ENCODE measurements around the gene RANBP1. TPM values are rescaled to one million over a fixed set of nuclear protein-coding genes. Genes with fewer than 3 reads are reported as not detected.
A peak's percentile ranks its signal among the peaks of the same experiment; 100 is the strongest.
"Not testable (repeated sequence)": the region's sequence is repeated elsewhere in the genome, so short reads cannot be mapped to it uniquely, and the experiment has no call there.

RANBP1 gene
- total and polyA plus RNA-seq, 4 experiments from 2014 or later, result 61.9 to 111 (median 77.4) TPM

DNA sequence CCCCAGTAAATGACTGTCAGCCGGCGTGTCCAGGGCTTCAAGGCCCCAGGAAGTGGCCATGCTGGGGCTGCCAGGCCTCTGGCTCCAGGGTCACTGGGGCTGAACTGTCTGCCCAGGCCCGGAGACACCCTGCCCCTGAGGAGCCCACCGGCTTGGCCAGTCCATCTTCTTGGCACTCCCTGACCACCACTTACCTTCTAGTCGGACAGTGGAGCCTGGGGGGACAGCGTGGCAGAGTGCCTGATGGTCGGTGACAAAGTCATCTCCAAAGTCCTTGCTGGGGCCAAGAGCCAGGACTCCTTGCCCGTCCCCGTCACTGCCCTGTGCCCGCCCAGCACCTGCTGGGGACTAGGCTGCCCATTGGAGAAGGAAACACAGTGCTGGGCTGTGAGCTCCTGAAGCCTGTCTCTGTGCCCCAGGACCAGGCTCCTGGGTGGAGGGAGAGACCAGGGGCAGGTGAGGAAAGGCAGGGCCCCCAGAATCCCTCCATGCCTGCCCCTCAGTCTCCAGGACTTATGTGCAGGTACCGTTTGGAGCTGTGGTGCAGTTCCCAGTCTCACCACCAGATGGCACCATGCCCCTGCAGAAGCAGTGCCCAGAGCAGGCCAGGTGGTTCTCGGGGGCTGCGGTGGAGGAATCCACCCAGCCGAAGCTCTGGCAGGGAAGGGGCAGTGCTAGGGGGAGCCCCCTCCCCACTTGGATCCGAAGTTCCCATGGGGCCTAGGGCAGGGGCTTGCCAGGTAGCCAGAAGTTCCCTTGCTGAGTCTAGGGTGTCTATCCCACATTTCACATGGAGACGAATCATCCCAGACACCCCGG, 40.9 kb downstream of the RANBP1 start:
- Mint-ChIP-seq H3K36me3 (no peaks in the 10 kb centered on the region), H3K4me3 (no peak overlapping the region), H3K4me1 (peaks cover 0 to 5% (median 2%) of the 10 kb centered on the region in 4 donors), H3K9me3 (no peaks in the 10 kb centered on the region), H3K27me3 (peaks cover 0 to 3% of the 10 kb centered on the region in 2 donors), H3K27ac (no peak overlapping the region)
- Histone ChIP-seq H3K4me3 (ENCODE audit: low read length in 2 of 2) (no peak overlapping the region), H3K36me3 (ENCODE audit: insufficient read depth, low read length) (no peaks in the 10 kb centered on the region), H3K27me3 (ENCODE audit: insufficient read depth, low read length) (no peaks in the 10 kb centered on the region), H3K27ac (ENCODE audit: low read depth, low read length) (no peak overlapping the region), H3K4me1 (ENCODE audit: insufficient read depth, low read length) (no peaks in the 10 kb centered on the region), H3K9me3 (ENCODE audit: control insufficient read depth in 1 of 2, low read length in 2 of 2) (no peaks in the 10 kb centered on the region)
- DNase-seq, result peak; percentile 69 to 85 (median 81)
- POLR2A ChIA-PET (ENCODE audit: partially characterized antibody), result interaction anchor here (0.7 to 1.1 kb wide), 3 partner anchors 8 to 82 kb away, joined by 3 to 4 read pairs (median 3); no protein-coding TSS in a partner anchor
- intact Hi-C loops (cut with micrococcal nuclease), result loop anchor here (1.0 to 5.0 kb wide), 4 partner anchors 111 to 585 kb away; partner anchors contain the start of gene RTN4R
- CTCF ChIA-PET (ENCODE audit: partially characterized antibody), result interaction anchor here (0.6 to 3.0 kb wide), 15 partner anchors 18 to 300 kb away, joined by 3 to 31 read pairs (median 3); no protein-coding TSS in a partner anchor

DNA sequence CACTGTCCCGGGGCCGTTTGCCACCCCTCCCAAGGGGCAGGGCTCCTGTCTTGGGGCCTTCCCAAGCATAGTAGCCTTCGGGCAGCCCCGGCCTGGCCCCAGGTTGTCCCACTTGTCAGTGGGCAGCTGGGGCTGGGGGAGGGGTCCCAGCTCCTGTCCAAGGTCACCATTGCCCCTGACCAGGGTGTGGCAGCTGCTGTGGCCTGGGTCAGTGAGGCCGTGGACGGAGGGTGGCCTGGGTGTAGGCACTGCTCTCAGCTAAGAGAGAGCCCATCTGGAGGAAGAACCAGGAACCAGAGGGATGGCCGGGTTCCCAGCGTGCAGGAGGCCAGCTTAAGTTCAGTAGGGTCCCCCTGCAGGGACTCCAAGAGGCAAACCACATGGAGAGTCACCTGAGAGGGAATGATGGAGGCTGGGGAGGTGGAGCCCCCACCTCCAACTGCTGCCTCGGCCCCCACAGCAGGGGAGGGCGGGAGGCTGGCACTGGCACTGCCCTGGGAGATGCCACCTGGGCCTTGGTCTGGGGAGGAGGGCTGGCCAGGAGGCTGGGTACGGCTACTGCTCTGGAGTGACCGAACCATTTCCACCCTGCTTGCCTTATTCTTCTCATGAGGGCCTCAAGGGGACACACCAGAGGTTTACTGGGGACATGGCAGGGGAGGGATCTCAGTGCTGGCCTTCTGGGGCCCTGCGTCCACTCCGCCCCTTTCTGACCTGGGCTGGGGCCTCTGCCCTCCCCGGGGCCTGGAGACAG, 41.7 kb downstream of the RANBP1 start:
- peaks cover 0 to 5% (median 2%) of the 10 kb centered on the region in 4 donors for H3K4me1 Mint-ChIP-seq
- ChIA-PET CTCF (ENCODE audit: partially characterized antibody) (interaction anchor here (0.7 to 3.0 kb wide), 14 partner anchors 17 to 299 kb away, joined by 3 to 31 read pairs (median 4); no protein-coding TSS in a partner anchor), POLR2A (ENCODE audit: partially characterized antibody) (interaction anchor here (0.7 to 1.1 kb wide), 3 partner anchors 9 to 81 kb away, joined by 3 to 4 read pairs (median 3); no protein-coding TSS in a partner anchor)
- H3K27ac Mint-ChIP-seq, result no peak overlapping the region
- no peaks in the 10 kb centered on the region for H3K27me3 ChIP-seq (ENCODE audit: insufficient read depth, low read length)
- H3K4me3 Mint-ChIP-seq, result no peak overlapping the region
- no peaks in the 10 kb centered on the region for H3K4me1 ChIP-seq (ENCODE audit: insufficient read depth, low read length)
- H3K4me3 ChIP-seq (ENCODE audit: low read length in 2 of 2), result no peak overlapping the region
- H3K9me3 Mint-ChIP-seq, result peaks cover 0 to 2% (median 0%) of the 10 kb centered on the region in 8 donors
- no peaks in the 10 kb centered on the region for H3K9me3 ChIP-seq (ENCODE audit: control insufficient read depth in 1 of 2, low read length in 2 of 2)
- intact Hi-C loops (cut with micrococcal nuclease), result loop anchor here (1.0 to 5.0 kb wide), 4 partner anchors 111 to 585 kb away; partner anchors contain the start of gene RTN4R
- H3K36me3 Mint-ChIP-seq, result no peaks in the 10 kb centered on the region
- no peaks in the 10 kb centered on the region for H3K36me3 ChIP-seq (ENCODE audit: insufficient read depth, low read length)
- DNase-seq, result no peak
- peaks cover 0 to 3% of the 10 kb centered on the region in 2 donors for H3K27me3 Mint-ChIP-seq
- no peak overlapping the region for H3K27ac ChIP-seq (ENCODE audit: low read depth, low read length)

GRCh38 chr22:20158391-20159036, 42.6 kb downstream of the RANBP1 start:
- intact Hi-C loops (cut with micrococcal nuclease), result loop anchor here (5.0 kb wide), 1 partner anchor 584 kb away; no protein-coding TSS in a partner anchor
- no peaks in the 10 kb centered on the region for H3K36me3 ChIP-seq (ENCODE audit: insufficient read depth, low read length)
- H3K9me3 ChIP-seq (ENCODE audit: control insufficient read depth in 1 of 2, low read length in 2 of 2), result no peaks in the 10 kb centered on the region
- H3K4me1 ChIP-seq (ENCODE audit: insufficient read depth, low read length), result no peaks in the 10 kb centered on the region
- DNase-seq, result no peak
- CTCF ChIA-PET (ENCODE audit: partially characterized antibody), result interaction anchor here (0.9 kb wide), 1 partner anchor 125 kb away, joined by 4 read pairs; no protein-coding TSS in a partner anchor
- Mint-ChIP-seq H3K9me3 (peaks cover 0 to 2% (median 0%) of the 10 kb centered on the region in 8 donors), H3K27ac (no peak overlapping the region), H3K4me3 (no peak overlapping the region), H3K36me3 (no peaks in the 10 kb centered on the region), H3K27me3 (peaks cover 0 to 3% of the 10 kb centered on the region in 2 donors), H3K4me1 (peaks cover 0 to 5% (median 2%) of the 10 kb centered on the region in 4 donors)
- no peak overlapping the region for H3K27ac ChIP-seq (ENCODE audit: low read depth, low read length)
- no peaks in the 10 kb centered on the region for H3K27me3 ChIP-seq (ENCODE audit: insufficient read depth, low read length)
- POLR2A ChIA-PET (ENCODE audit: partially characterized antibody), result no interaction called here
- no peak overlapping the region for H3K4me3 ChIP-seq (ENCODE audit: low read length in 2 of 2)

DNA sequence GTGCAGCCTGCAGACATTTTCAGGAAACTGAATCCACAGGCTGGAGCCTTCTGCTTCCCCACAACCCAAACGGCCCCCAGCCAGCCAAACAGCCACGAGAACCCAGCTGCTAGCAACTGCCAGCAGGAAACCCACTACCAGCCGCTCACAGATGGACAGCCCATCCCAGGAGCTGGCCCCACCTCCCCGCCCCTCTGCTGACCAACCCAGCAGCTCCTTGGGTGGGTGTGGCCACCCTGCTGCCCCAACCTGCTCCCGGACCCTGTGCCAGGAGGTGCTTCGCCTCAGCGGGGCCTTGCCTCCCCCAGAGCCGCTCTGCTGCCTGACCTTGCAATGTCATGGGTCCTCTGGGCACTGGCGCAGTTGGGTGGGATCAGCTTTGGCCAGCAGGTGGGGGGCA, 43.2 kb downstream of the RANBP1 start:
- intact Hi-C loops (cut with micrococcal nuclease), result loop anchor here (5.0 kb wide), 1 partner anchor 583 kb away; no protein-coding TSS in a partner anchor
- CTCF ChIA-PET (ENCODE audit: partially characterized antibody), result interaction anchor here (0.9 to 1.5 kb wide), 2 partner anchors 79 to 124 kb away, joined by 4 to 7 read pairs; no protein-coding TSS in a partner anchor
- Mint-ChIP-seq H3K36me3 (no peaks in the 10 kb centered on the region), H3K4me1 (peaks cover 0 to 5% (median 2%) of the 10 kb centered on the region in 4 donors), H3K27me3 (peaks cover 0 to 3% of the 10 kb centered on the region in 2 donors), H3K27ac (no peak overlapping the region), H3K9me3 (peaks cover 0 to 4% (median 0%) of the 10 kb centered on the region in 8 donors), H3K4me3 (no peak overlapping the region)
- Histone ChIP-seq H3K27ac (ENCODE audit: low read depth, low read length) (no peak overlapping the region), H3K4me3 (ENCODE audit: low read length in 2 of 2) (no peak overlapping the region), H3K4me1 (ENCODE audit: insufficient read depth, low read length) (no peaks in the 10 kb centered on the region), H3K27me3 (ENCODE audit: insufficient read depth, low read length) (no peaks in the 10 kb centered on the region), H3K36me3 (ENCODE audit: insufficient read depth, low read length) (no peaks in the 10 kb centered on the region), H3K9me3 (ENCODE audit: control insufficient read depth in 1 of 2, low read length in 2 of 2) (no peaks in the 10 kb centered on the region)
- POLR2A ChIA-PET (ENCODE audit: partially characterized antibody), result no interaction called here
- DNase-seq, result no peak

GRCh38 chr22:20159531-20159930, 43.6 kb downstream of the RANBP1 start:
- POLR2A ChIA-PET (ENCODE audit: partially characterized antibody); H3K27me3 Mint-ChIP-seq; H3K4me3 Mint-ChIP-seq; DNase-seq; H3K9me3 Mint-ChIP-seq; H3K4me3 ChIP-seq (ENCODE audit: low read length in 2 of 2); H3K4me1 ChIP-seq (ENCODE audit: insufficient read depth, low read length); H3K27ac ChIP-seq (ENCODE audit: low read depth, low read length); H3K4me1 Mint-ChIP-seq; H3K36me3 ChIP-seq (ENCODE audit: insufficient read depth, low read length); H3K27me3 ChIP-seq (ENCODE audit: insufficient read depth, low read length); H3K9me3 ChIP-seq (ENCODE audit: control insufficient read depth in 1 of 2, low read length in 2 of 2); H3K27ac Mint-ChIP-seq; H3K36me3 Mint-ChIP-seq: not testable (repeated sequence)
- CTCF ChIA-PET (ENCODE audit: partially characterized antibody), result interaction anchor here (0.8 to 1.5 kb wide), 4 partner anchors 51 to 124 kb away, joined by 3 to 7 read pairs (median 4); no protein-coding TSS in a partner anchor
- intact Hi-C loops (cut with micrococcal nuclease), result loop anchor here (5.0 kb wide), 1 partner anchor 583 kb away; no protein-coding TSS in a partner anchor

DNA sequence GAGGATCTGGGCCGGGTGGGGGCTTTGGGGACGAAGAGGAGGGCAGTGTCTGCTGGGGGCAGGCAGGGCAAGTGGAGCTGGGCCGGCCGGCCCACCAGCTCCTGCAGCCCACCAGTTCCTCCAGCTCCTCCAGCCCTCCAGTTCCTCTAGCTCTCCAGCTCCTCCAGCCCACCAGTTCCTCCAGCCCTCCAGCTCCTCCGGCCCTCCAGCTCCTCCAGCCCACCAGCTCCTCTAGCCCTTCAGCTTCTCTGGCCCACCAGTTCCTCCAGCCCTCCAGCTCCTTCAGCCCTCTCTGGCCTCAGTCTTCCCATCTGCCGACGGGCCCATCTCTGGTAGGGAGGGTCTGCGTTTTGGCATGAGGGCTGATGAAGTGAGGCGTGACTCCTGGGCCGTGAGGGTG, 44.1 kb downstream of the RANBP1 start:
- no peaks in the 10 kb centered on the region for H3K36me3 Mint-ChIP-seq
- H3K4me3 ChIP-seq (ENCODE audit: low read length in 2 of 2), result no peak overlapping the region
- no peak overlapping the region for H3K4me3 Mint-ChIP-seq
- no peak overlapping the region for H3K27ac ChIP-seq (ENCODE audit: low read depth, low read length)
- no peaks in the 10 kb centered on the region for H3K27me3 ChIP-seq (ENCODE audit: insufficient read depth, low read length)
- no peaks in the 10 kb centered on the region for H3K9me3 ChIP-seq (ENCODE audit: control insufficient read depth in 1 of 2, low read length in 2 of 2)
- no peak for DNase-seq
- CTCF ChIA-PET (ENCODE audit: partially characterized antibody), result interaction anchor here (0.8 to 1.5 kb wide), 3 partner anchors 51 to 83 kb away, joined by 3 to 7 read pairs (median 4); no protein-coding TSS in a partner anchor
- H3K27ac Mint-ChIP-seq, result no peak overlapping the region
- no peaks in the 10 kb centered on the region for H3K4me1 ChIP-seq (ENCODE audit: insufficient read depth, low read length)
- H3K4me1 Mint-ChIP-seq, result peaks cover 0 to 5% (median 3%) of the 10 kb centered on the region in 4 donors
- peaks cover 0 to 3% of the 10 kb centered on the region in 2 donors for H3K27me3 Mint-ChIP-seq
- POLR2A ChIA-PET (ENCODE audit: partially characterized antibody), result no interaction called here
- no peaks in the 10 kb centered on the region for H3K36me3 ChIP-seq (ENCODE audit: insufficient read depth, low read length)
- H3K9me3 Mint-ChIP-seq, result peaks cover 0 to 4% (median 0%) of the 10 kb centered on the region in 8 donors
- intact Hi-C loops (cut with micrococcal nuclease), result no loop called here
